SK-N-SH treated with all-trans-retinoic acid at 6 μM for 48 hours (cell line): ENCODE results near the gene PPARA.

Experiments used
- CREB5 ChIP-seq: fragments of 250-450 bp; sonication (Bioruptor Pico); IDR thresholded peaks from 2 replicates; pipeline ENCODE4 v1.5.1; 2020; ENCODE audit warnings: low read depth, mild to moderate bottlenecking, moderate library complexity
- CSDC2 ChIP-seq: fragments of 250-450 bp; sonication (Bioruptor Pico); IDR thresholded peaks from 2 replicates; pipeline ENCODE4 v1.5.0; 2020; ENCODE audit warnings: mild to moderate bottlenecking, moderate library complexity
- ESRRG ChIP-seq: fragments of 250-450 bp; sonication (Bioruptor Pico); IDR thresholded peaks from 2 replicates; pipeline ENCODE4 v1.6.1; 2021; ENCODE audit warnings: mild to moderate bottlenecking
- ISL1 ChIP-seq: fragments of 250-450 bp; sonication (Bioruptor Pico); IDR thresholded peaks from 2 replicates; pipeline ENCODE4 v2.1.2; 2022; ENCODE audit warnings: mild to moderate bottlenecking, moderate library complexity
- PATZ1 ChIP-seq: fragments of 250-450 bp; sonication (Bioruptor Pico); IDR thresholded peaks from 2 replicates; pipeline ENCODE4 v1.8.0; 2020; ENCODE audit warnings: mild to moderate bottlenecking, moderate library complexity, borderline replicate concordance
- RARB ChIP-seq: fragments of 250-450 bp; sonication (Bioruptor Pico); IDR thresholded peaks from 2 replicates; pipeline ENCODE4 v1.8.0; 2021; ENCODE audit warnings: mild to moderate bottlenecking, moderate library complexity

- TF ChIP-seq PATZ1 (CRISPR knock-in tag) (no peak), CREB5 (CRISPR knock-in tag) (no peak), ISL1 (no peak), ESRRG (CRISPR knock-in tag) (no peak), CSDC2 (no peak), RARB (CRISPR knock-in tag) (no peak)
Observed at GRCh38 chr22:46250035-46250782, 99.9 kb downstream of the PPARA start, which contains the start of gene CDPF1.
